Right atrium auricular region (tissue), 2 donors: ENCODE results near the gene EMC1. TPM values are rescaled to one million over a fixed set of nuclear protein-coding genes. Genes with fewer than 3 reads are reported as not detected.
"Not testable (repeated sequence)": the region's sequence is repeated elsewhere in the genome, so short reads cannot be mapped to it uniquely, and the experiment has no call there.

Experiments
- DNase-seq: peaks from one replicate; pipeline ENCODE4 v3.0.0-alpha.2; 2019; ENCODE audit warnings: low spot score
- H3K27ac ChIP-seq, 2 donors: fragments of 200-600 bp; sonication (generic); 1 replicate in 1 of 2; 2 replicates in 1 of 2; pipeline ENCODE4 v1.5.1; 2016 to 2019
- H3K27me3 ChIP-seq, 2 donors: fragments of 200-600 bp; sonication (generic); one replicate each; pipeline versions ENCODE4 v1.5.1 to v1.6.0; 2017 to 2019
- H3K36me3 ChIP-seq: fragments of 200-600 bp; sonication (generic); one replicate; pipeline ENCODE4 v1.5.1; 2016
- H3K4me1 ChIP-seq, 2 donors: fragments of 200-600 bp; sonication (generic); one replicate each; pipeline versions ENCODE4 v1.5.1 to v1.6.0; 2017 to 2019
- H3K4me3 ChIP-seq, 2 donors: fragments of 200-600 bp; sonication (generic); 1 replicate in 1 of 2; 2 replicates in 1 of 2; pipeline ENCODE4 v1.5.1; 2017 to 2019; ENCODE audit warnings: mild to moderate bottlenecking in 1 of 2, moderate library complexity in 1 of 2
- H3K9me3 ChIP-seq, 2 donors: fragments of 200-600 bp; sonication (generic); one replicate each; pipeline ENCODE4 v1.5.1; 2019
- CTCF ChIP-seq, 2 donors: fragments of 200-600 bp; sonication (generic); IDR thresholded peaks; one replicate each; pipeline ENCODE4 v1.5.1; 2019; ENCODE audit warnings: antibody characterized with exemption in 2 of 2
- total RNA-seq, 2 donors: library from RNA; depleted of rRNA; stranded (reverse); fragments of >200 nt; gene quantifications; one replicate each; pipeline ENCODE4 v1.1.0, GENCODE V29; 2016

Gene EMC1
- total RNA-seq, 2 donors from 2014 or later, result 30.7 to 36.7 TPM

- no peak overlapping the region for H3K4me3 ChIP-seq
- no peaks in the 10 kb centered on the region for H3K4me1 ChIP-seq
- H3K36me3 ChIP-seq, result no peaks in the 10 kb centered on the region
- no peak for TF ChIP-seq CTCF (IDR thresholded peaks at IDR 0.05)
- no peak for DNase-seq
- H3K9me3 ChIP-seq, result no peaks in the 10 kb centered on the region
- no peaks in the 10 kb centered on the region for H3K27me3 ChIP-seq
- no peak overlapping the region for H3K27ac ChIP-seq
Observed at GRCh38 chr1:19273106-19273843, 22.0 kb upstream of the EMC1 start.

GRCh38 chr1:19272064-19272463, 20.7 kb upstream of the EMC1 start:
- Histone ChIP-seq H3K27me3 (no peaks in the 10 kb centered on the region), H3K4me3 (no peak overlapping the region), H3K27ac (no peak overlapping the region), H3K4me1 (no peaks in the 10 kb centered on the region), H3K36me3 (no peaks in the 10 kb centered on the region), H3K9me3 (no peaks in the 10 kb centered on the region)
- TF ChIP-seq CTCF (IDR thresholded peaks at IDR 0.05), result no peak
- no peak for DNase-seq

GRCh38 chr1:19270343-19270730, 19.0 kb upstream of the EMC1 start:
- H3K4me1 ChIP-seq, H3K9me3 ChIP-seq, H3K4me3 ChIP-seq, H3K27me3 ChIP-seq, H3K36me3 ChIP-seq, DNase-seq, H3K27ac ChIP-seq: not testable (repeated sequence)

GRCh38 chr1:19269427-19270342, 18.4 kb upstream of the EMC1 start:
- H3K27ac ChIP-seq, H3K36me3 ChIP-seq, H3K4me1 ChIP-seq, H3K9me3 ChIP-seq, H3K4me3 ChIP-seq, DNase-seq, H3K27me3 ChIP-seq: not testable (repeated sequence)

GRCh38 chr1:19268445-19268844, 17.1 kb upstream of the EMC1 start:
- TF ChIP-seq CTCF (IDR thresholded peaks at IDR 0.05), result no peak
- Histone ChIP-seq H3K4me3 (no peak overlapping the region), H3K4me1 (no peaks in the 10 kb centered on the region), H3K27ac (no peak overlapping the region), H3K27me3 (no peaks in the 10 kb centered on the region), H3K9me3 (no peaks in the 10 kb centered on the region), H3K36me3 (no peaks in the 10 kb centered on the region)
- no peak for DNase-seq

- no peak for DNase-seq
- no peak for TF ChIP-seq CTCF (IDR thresholded peaks at IDR 0.05)
- H3K4me1 ChIP-seq, result no peaks in the 10 kb centered on the region
- no peak overlapping the region for H3K27ac ChIP-seq
- H3K27me3 ChIP-seq, result no peaks in the 10 kb centered on the region
- H3K4me3 ChIP-seq, result no peak overlapping the region
- H3K9me3 ChIP-seq, result no peaks in the 10 kb centered on the region
- H3K36me3 ChIP-seq, result peaks cover 25% of the 10 kb centered on the region
Observed at GRCh38 chr1:19262744-19263143, 11.4 kb upstream of the EMC1 start.
